Measurements from ENCODE around the gene TERB2. TPM values are rescaled to one million over a fixed set of nuclear protein-coding genes. Genes with fewer than 3 reads are reported as not detected.

TERB2 gene
- polyA plus RNA-seq, 3 donors = not detected

- Histone ChIP-seq H3K4me3 (replicated peaks in 1 of 3; ENCODE audit: low read depth in 2 of 3, low read length in 3 of 3) (no peak overlapping the region), H4K20me1 (ENCODE audit: insufficient read depth, low read length) (no peaks in the 10 kb centered on the region), H3K36me3 (replicated peaks in 1 of 2; ENCODE audit: control insufficient read depth in 1 of 2, insufficient read depth in 2 of 2, low read length in 2 of 2) (peaks cover 5 to 8% of the 10 kb centered on the region in 2 donors), H3K4me2 (replicated peaks; ENCODE audit: extremely low read depth, low read length, poor library complexity, severe bottlenecking) (no peak overlapping the region), H2AFZ (ENCODE audit: insufficient read depth, low read depth, low read length, poor library complexity, severe bottlenecking) (no peak overlapping the region), H3K27me3 (ENCODE audit: control insufficient read depth in 2 of 2, insufficient read depth in 2 of 2, low read length in 2 of 2) (no peaks in the 10 kb centered on the region), H3K9me3 (replicated peaks in 1 of 2; ENCODE audit: control insufficient read depth in 1 of 2, insufficient read depth in 1 of 2, low read length in 2 of 2) (peaks cover 0 to 5% of the 10 kb centered on the region in 2 donors), H3K4me1 (ENCODE audit: control insufficient read depth in 1 of 2, insufficient read depth in 2 of 2, low read length in 2 of 2) (peaks cover 15 to 20% of the 10 kb centered on the region in 2 donors), H3K79me2 (ENCODE audit: insufficient read depth, low read length) (peaks cover 20% of the 10 kb centered on the region), H3K27ac (ENCODE audit: low read depth in 1 of 2, low read length in 2 of 2) (no peak overlapping the region), H3K9ac (ENCODE audit: insufficient read depth, low read length, poor library complexity, severe bottlenecking) (no peak overlapping the region)
- no peak overlapping the region for H3K4me3 Mint-ChIP-seq
- H3K4me1 Mint-ChIP-seq = peaks cover 33% of the 10 kb centered on the region
- DNase-seq = no peak
- H3K27ac Mint-ChIP-seq = peak overlapping the region in 1 of 7 donors; percentile 19
- peaks cover 0 to 3% (median 1%) of the 10 kb centered on the region in 3 donors for H3K27me3 Mint-ChIP-seq (ENCODE audit: low read depth in 3 of 3)
- TF ChIP-seq CTCF (IDR thresholded peaks at IDR 0.05) = no peak
- WGBS (ENCODE audit: insufficient coverage) = no CpG with 5 or more reads among the region's 5 CpGs
- intact Hi-C loops (cut with micrococcal nuclease) = no loop called here
- H3K9me3 Mint-ChIP-seq = peaks cover 0 to 3% (median 0%) of the 10 kb centered on the region in 7 donors
- peaks cover 16 to 23% of the 10 kb centered on the region in 2 donors for H3K36me3 Mint-ChIP-seq
Observed at GRCh38 chr15:45026651-45027190, 70.2 kb downstream of the TERB2 start.

GRCh38 chr15:45027220-45027619 is 70.7 kb downstream of the TERB2 start:
- H3K36me3 ChIP-seq (replicated peaks in 1 of 2; ENCODE audit: control insufficient read depth in 1 of 2, insufficient read depth in 2 of 2, low read length in 2 of 2) = peaks cover 5 to 8% of the 10 kb centered on the region in 2 donors
- Mint-ChIP-seq H3K36me3 (peaks cover 16 to 23% of the 10 kb centered on the region in 2 donors), H3K27me3 (ENCODE audit: low read depth in 3 of 3) (peaks cover 0 to 1% (median 0%) of the 10 kb centered on the region in 3 donors), H3K27ac (no peak overlapping the region), H3K4me1 (peaks cover 33% of the 10 kb centered on the region), H3K9me3 (peaks cover 0 to 3% (median 0%) of the 10 kb centered on the region in 7 donors), H3K4me3 (no peak overlapping the region)
- no peak for DNase-seq
- H3K4me2 ChIP-seq (replicated peaks; ENCODE audit: extremely low read depth, low read length, poor library complexity, severe bottlenecking) = no peak overlapping the region
- intact Hi-C loops (cut with micrococcal nuclease) = no loop called here
- TF ChIP-seq CTCF (IDR thresholded peaks at IDR 0.05) = no peak
- H3K4me1 ChIP-seq (ENCODE audit: control insufficient read depth in 1 of 2, insufficient read depth in 2 of 2, low read length in 2 of 2) = peaks cover 15 to 19% of the 10 kb centered on the region in 2 donors
- no peaks in the 10 kb centered on the region for H4K20me1 ChIP-seq (ENCODE audit: insufficient read depth, low read length)
- no peak overlapping the region for H3K27ac ChIP-seq (ENCODE audit: low read depth in 1 of 2, low read length in 2 of 2)
- WGBS (ENCODE audit: insufficient coverage) = 100% methylated on average over 1 of the region's 4 CpGs
- H2AFZ ChIP-seq (ENCODE audit: insufficient read depth, low read depth, low read length, poor library complexity, severe bottlenecking) = no peak overlapping the region
- H3K27me3 ChIP-seq (ENCODE audit: control insufficient read depth in 2 of 2, insufficient read depth in 2 of 2, low read length in 2 of 2) = no peaks in the 10 kb centered on the region
- H3K9me3 ChIP-seq (replicated peaks in 1 of 2; ENCODE audit: control insufficient read depth in 1 of 2, insufficient read depth in 1 of 2, low read length in 2 of 2) = peaks cover 0 to 5% of the 10 kb centered on the region in 2 donors
- peaks cover 20% of the 10 kb centered on the region for H3K79me2 ChIP-seq (ENCODE audit: insufficient read depth, low read length)
- H3K4me3 ChIP-seq (replicated peaks in 1 of 3; ENCODE audit: low read depth in 2 of 3, low read length in 3 of 3) = no peak overlapping the region
- H3K9ac ChIP-seq (ENCODE audit: insufficient read depth, low read length, poor library complexity, severe bottlenecking) = no peak overlapping the region

Small RNAs within 50 kb of the gene (small RNA-seq; reads per million reads assigned to genes)
- not detected for gene RNU1-78P (ENCODE audit: insufficient read length, low read depth)
- not detected for gene RNU6-1108P (ENCODE audit: insufficient read length, low read depth)
- not detected for gene RNU6-1332P (ENCODE audit: insufficient read length, low read depth)
- not detected for gene RNU6-966P (ENCODE audit: insufficient read length, low read depth)

Other genes starting within 250 kb of the TERB2 start
- gene PATL2, start 245.4 kb upstream of the TERB2 start, polyA plus RNA-seq = 10 to 100 TPM in 1 of 3 donors, 1 to 10 TPM in 2; 1.8 to 14.4 (median 1.9) TPM
- over 10,000 TPM; 17,356 to 28,278 (median 28,259) TPM for gene B2M, start 245.2 kb upstream of the TERB2 start, polyA plus RNA-seq
- 10 to 100 TPM in 2 of 3 donors, 1 to 10 TPM in 1; 9.4 to 18.2 (median 15.8) TPM for gene TRIM69, start 220.2 kb upstream of the TERB2 start, polyA plus RNA-seq
- gene SORD, start 66.5 kb downstream of the TERB2 start, polyA plus RNA-seq = 10 to 100 TPM; 17.9 to 22.6 (median 21.7) TPM
- under 1 TPM in 1 of 3 donors, not detected in 2; 0.01 TPM for gene DUOX2, start 157.5 kb downstream of the TERB2 start, polyA plus RNA-seq
- not detected for gene DUOXA2, start 157.6 kb downstream of the TERB2 start, polyA plus RNA-seq
- not detected for gene DUOXA1, start 173.2 kb downstream of the TERB2 start, polyA plus RNA-seq
- under 1 TPM in 1 of 3 donors, not detected in 2; 0.22 TPM for gene DUOX1, start 173.3 kb downstream of the TERB2 start, polyA plus RNA-seq
- under 1 TPM; 0.58 to 0.70 (median 0.67) TPM for gene SHF, start 231.3 kb downstream of the TERB2 start, polyA plus RNA-seq

All from CD14-positive monocyte (primary cell).